Activated CD4-positive, alpha-beta T cell treated with anti-CD3 and anti-CD28 coated beads for 24 hours (primary cell): ENCODE measurements around the gene ZNF273.
"Not testable (repeated sequence)": the region's sequence is repeated elsewhere in the genome, so short reads cannot be mapped to it uniquely, and the experiment has no call there.

Source experiments
- DNase-seq, 2 donors: peaks; one replicate each; pipeline ENCODE4 v3.0.0-alpha.2; 2020; ENCODE audit warnings: low read depth in 2 of 2

The ZNF273 gene

GRCh38 chr7:64888901-64889685 is 14.0 kb upstream of the ZNF273 start:
- no peak for DNase-seq

- no peak for DNase-seq
Observed at GRCh38 chr7:64889686-64890162, 13.3 kb upstream of the ZNF273 start.

DNA sequence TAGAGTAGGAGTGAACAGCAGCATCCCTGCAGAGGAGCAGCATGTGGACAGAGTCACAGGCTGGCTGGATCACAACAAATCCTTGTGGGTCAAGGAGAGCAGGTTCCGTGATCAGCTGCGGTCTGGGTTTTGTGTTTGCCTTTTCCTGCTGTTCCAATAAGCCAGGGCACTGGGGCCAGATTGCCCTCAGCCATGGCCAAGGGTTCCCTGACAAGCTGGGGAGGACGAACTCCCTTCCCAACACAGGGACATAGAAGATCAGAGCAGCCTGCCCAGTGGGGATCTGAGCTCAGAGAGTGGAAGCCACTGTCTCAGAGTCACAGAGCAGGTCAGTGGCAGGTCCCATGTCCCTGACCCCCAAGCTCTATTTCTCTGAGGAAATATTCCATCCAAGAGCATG is 12.8 kb upstream of the ZNF273 start:
- not testable (repeated sequence) for DNase-seq

GRCh38 chr7:64890761-64891362 is 12.2 kb upstream of the ZNF273 start:
- no peak for DNase-seq

DNA sequence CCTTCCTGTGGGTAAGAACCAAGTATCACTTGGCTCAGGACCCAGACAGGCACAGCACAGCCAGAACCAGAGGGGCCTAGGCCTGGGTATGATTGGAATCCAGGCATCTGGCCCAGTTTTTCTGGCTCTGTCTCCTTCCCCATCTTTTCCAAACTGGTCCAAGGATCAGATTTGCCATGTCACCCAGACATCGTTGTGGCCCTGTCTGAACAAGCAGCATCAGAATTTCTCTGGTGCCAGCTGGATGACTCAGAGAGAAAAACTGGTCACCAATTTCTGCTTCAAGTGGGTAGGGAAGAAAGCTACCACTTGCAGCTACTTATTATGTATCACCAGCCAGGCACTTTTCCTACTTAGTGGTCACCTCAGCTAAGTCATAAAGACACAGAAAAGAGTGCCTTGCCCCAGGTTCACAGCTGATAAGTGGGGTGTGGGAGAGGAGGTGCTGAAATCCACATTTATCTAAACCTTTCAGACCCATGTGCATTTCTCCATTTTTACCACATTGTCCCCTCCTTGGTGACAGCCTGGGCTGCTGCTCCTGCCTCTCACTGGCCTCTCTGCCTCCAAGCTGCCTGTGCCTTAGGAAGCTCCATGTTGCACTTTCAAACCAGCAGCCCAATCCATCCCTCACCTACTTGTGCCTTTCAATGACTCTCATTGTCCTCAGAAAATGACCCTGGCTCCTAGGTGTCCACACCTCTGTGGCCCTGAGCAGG is 11.6 kb upstream of the ZNF273 start:
- DNase-seq = not testable (repeated sequence)

DNA sequence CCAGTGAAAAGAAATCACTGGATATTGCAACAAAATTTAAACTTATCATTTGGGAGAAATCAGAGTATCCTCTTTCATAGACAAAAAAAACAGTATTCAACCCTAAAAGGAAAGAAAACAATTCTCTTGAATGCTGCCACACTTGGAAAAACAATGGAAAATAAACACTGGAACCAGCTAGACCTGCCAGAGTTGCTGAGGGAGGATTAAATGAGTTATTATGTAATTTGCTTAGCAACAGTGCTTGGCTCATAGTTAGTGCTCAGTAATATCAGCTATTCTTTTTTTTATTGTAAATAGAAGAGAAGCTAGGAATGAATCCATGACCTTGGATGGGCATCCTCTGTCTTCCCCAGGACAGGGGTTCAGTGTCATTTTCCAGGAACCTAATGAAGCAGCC is 11.0 kb upstream of the ZNF273 start:
- no peak for DNase-seq

- no peak for DNase-seq
Observed at GRCh38 chr7:64892666-64893309, 10.3 kb upstream of the ZNF273 start.

- no peak for DNase-seq
Observed at GRCh38 chr7:64893401-64893800, 9.7 kb upstream of the ZNF273 start.

GRCh38 chr7:64902461-64902805 is 640 bp upstream of the ZNF273 start:
- not testable (repeated sequence) for DNase-seq

GRCh38 chr7:64904008-64904407 is 935 bp downstream of the ZNF273 start:
- no peak for DNase-seq

- DNase-seq = no peak
Observed at GRCh38 chr7:64905133-64905532, 2.1 kb downstream of the ZNF273 start.

DNA sequence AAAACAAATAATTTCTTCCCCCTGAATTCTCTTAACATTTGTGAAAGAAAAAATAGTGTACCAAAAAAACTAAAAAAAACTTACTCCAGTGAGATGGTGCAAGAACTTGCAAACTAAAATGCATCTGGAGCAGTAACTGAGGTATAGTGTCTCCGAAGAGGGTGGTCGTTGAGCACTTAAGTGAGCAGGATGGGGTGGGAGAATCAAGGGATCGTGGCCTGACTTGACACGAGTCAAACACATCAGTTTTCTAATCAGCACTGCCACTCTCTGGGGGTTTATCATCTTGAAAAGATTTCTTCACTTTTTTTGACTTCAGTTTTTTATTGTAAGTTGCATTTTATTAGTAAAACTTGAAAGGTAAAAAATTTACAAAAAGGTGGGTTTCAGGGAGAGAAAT is 2.5 kb downstream of the ZNF273 start:
- DNase-seq = no peak

- no peak for DNase-seq
Observed at GRCh38 chr7:64907641-64908326, 4.7 kb downstream of the ZNF273 start.

- DNase-seq = no peak
Observed at GRCh38 chr7:64908358-64908757, 5.3 kb downstream of the ZNF273 start.

DNA sequence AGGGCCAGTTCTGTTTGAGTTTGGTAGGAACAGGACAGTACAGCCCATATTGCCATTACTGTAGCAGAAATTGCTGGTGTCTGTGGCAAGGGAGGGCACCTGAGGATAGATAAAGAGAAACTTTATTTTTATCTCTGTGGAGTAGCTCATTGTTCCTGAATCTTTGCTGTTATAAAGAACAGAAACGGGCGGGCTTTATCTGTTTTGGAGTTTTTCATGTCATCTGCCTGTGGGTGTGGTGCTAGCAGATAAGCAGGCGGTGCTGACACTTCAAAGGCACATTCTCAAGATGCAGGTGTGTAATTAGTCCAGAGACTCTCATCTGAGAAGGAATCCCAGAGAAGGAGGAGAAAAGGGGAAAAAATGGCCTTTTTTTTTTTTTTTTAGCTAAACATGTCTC is 11.5 kb downstream of the ZNF273 start:
- no peak for DNase-seq

DNA sequence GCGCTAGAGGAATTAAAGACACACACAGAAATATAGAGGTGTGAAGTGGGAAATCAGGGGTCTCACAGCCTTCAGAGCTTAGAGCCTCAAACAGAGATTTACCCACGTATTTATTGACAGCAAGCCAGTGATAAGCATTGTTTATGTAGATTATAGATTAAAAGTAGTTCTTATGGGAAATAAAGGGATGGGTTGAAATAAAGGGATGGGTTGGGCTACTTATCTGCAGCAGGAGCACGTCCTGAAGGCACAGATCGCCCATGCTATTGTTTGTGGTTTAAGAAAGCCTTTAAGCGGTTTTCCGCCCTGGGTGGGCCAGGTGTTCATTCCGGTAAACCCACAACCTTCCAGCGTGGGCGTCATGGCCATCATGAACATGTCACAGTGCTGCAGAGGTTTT is 12.2 kb downstream of the ZNF273 start:
- DNase-seq = not testable (repeated sequence)

DNA sequence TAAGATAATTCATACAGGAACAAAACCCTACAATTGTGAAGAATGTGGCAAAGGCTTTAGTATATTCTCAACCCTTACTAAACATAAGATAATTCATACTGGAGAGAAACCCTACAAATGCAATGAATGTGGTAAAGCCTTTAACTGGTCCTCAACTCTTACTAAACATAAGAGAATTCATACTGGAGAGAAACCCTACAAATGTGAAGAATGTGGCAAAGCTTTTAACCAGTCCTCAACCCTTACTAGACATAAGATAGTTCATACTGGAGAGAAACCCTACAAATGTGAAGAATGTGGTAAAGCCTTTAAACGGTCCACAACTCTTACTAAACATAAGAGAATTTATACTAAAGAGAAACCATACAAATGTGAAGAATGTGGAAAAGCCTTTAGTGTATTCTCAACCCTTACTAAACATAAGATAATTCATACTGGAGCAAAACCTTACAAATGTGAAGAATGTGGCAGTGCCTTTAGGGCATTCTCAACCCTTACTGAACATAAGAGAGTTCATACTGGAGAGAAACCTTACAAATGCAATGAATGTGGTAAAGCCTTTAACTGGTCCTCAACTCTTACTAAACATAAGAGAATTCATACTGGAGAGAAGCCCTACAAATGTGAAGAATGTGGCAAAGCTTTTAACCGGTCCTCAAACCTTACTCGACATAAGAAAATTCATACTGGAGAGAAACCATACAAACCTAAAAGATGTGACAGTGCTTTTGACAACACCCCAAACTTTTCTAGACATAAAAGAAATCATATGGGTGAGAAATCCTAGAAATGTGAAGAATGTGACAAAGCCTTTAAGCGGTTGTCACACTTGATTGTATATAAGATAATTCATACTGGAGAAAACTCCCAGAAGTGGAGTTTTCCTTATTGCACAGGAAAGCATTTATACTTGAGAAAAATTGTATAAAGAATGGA is 25.4 kb downstream of the ZNF273 start:
- not testable (repeated sequence) for DNase-seq

- DNase-seq = no peak
Observed at GRCh38 chr7:64934478-64934877, 31.4 kb downstream of the ZNF273 start.

DNA sequence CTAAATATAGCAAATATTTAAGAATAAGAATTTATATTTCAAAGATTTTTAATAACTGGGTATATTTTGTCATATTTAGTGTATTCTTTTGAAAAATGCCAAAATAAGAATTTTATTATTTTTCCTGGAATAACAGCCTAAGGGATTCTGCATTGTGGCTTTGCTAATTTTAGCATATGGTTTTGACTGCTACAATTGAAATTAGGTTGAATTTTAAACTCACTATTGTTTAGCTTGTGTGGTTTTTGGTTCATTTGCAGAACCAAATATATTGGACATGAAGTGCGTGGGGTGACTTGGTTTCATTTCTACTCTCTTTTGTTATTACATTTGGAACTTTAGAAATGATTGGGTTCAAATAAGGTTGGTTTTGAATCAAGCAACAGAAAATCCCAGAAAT is 35.5 kb downstream of the ZNF273 start:
- no peak for DNase-seq

GRCh38 chr7:64940021-64940420 is 36.9 kb downstream of the ZNF273 start:
- not testable (repeated sequence) for DNase-seq
